GM13977 (cell line): ENCODE data around the gene FBLIM1.
"Not testable (repeated sequence)": the region's sequence is repeated elsewhere in the genome, so short reads cannot be mapped to it uniquely, and the experiment has no call there.

Experiments
- DNase-seq: peaks from one replicate; pipeline ENCODE4 v3.0.0; 2012; ENCODE audit warnings: low spot score
- in situ Hi-C: fragments of 300-500 bp; cut with MboI; formaldehyde crosslinking; loops from one replicate; pipeline ENCODE4 v1.12.0; 2022; ENCODE audit warnings: low sequenced_read_pairs, low pct_unique_long_range_greater_than_20kb, mixed read lengths, inconsistent platforms; ENCODE audit not compliant: unreplicated experiment
- TF ChIP-seq, protein P1 (sequence below): IDR thresholded peaks from 2 replicates; pipeline ENCODE4 v1.5.1; 2012; ENCODE audit warnings: mild to moderate bottlenecking, control low read depth; ENCODE audit not compliant: insufficient read depth; ENCODE audit errors: extremely low read depth, missing control alignments

FBLIM1 gene

DNA sequence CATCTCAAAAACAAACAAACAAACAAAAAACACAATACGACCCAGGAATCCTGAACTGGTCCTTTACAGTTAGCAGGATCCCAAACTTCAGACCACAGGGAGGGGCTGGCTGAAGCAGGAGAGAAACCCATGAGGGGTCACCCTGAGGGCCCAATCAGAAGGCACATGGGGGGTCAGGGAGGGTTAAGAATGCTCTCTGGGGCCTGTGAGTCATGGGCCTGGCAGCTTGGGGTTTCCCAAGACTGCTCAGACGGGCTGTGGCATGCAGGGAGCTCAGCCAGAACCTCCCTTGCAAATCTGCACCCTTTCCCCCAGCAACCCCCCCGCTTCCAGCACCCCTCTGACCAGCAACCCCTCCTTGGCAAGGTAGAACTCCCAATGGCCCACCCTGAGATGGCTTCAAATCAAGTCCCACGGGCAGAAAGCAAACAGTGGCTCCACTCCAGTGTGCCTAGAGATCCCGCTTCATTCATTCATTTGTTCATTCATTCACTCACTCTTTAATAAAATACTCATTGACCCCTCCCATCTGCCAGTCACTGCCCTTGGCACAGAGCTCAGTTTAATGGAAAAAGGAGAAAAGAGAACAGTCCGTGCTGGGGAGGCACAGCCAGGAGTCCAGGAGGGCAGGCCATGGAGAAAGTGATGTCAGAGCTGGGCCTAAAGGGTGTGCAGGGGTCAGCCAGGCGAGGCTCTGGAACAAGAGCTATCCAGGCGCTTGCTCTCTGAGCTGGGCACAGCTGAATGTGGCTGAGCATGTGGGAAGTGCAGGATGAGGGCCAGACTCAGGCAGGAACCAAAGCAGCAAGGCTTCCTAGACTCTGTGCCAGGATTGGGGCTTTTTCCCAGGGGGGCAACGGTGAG, 40.6 kb downstream of the FBLIM1 start:
- in situ Hi-C loops = loop anchor here (25.0 kb wide), 1 partner anchor 388 kb away; no protein-coding TSS in a partner anchor
- DNase-seq = peak; percentile 36
- TF ChIP-seq, protein P1, sequence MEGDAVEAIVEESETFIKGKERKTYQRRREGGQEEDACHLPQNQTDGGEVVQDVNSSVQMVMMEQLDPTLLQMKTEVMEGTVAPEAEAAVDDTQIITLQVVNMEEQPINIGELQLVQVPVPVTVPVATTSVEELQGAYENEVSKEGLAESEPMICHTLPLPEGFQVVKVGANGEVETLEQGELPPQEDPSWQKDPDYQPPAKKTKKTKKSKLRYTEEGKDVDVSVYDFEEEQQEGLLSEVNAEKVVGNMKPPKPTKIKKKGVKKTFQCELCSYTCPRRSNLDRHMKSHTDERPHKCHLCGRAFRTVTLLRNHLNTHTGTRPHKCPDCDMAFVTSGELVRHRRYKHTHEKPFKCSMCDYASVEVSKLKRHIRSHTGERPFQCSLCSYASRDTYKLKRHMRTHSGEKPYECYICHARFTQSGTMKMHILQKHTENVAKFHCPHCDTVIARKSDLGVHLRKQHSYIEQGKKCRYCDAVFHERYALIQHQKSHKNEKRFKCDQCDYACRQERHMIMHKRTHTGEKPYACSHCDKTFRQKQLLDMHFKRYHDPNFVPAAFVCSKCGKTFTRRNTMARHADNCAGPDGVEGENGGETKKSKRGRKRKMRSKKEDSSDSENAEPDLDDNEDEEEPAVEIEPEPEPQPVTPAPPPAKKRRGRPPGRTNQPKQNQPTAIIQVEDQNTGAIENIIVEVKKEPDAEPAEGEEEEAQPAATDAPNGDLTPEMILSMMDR = no peak

DNA sequence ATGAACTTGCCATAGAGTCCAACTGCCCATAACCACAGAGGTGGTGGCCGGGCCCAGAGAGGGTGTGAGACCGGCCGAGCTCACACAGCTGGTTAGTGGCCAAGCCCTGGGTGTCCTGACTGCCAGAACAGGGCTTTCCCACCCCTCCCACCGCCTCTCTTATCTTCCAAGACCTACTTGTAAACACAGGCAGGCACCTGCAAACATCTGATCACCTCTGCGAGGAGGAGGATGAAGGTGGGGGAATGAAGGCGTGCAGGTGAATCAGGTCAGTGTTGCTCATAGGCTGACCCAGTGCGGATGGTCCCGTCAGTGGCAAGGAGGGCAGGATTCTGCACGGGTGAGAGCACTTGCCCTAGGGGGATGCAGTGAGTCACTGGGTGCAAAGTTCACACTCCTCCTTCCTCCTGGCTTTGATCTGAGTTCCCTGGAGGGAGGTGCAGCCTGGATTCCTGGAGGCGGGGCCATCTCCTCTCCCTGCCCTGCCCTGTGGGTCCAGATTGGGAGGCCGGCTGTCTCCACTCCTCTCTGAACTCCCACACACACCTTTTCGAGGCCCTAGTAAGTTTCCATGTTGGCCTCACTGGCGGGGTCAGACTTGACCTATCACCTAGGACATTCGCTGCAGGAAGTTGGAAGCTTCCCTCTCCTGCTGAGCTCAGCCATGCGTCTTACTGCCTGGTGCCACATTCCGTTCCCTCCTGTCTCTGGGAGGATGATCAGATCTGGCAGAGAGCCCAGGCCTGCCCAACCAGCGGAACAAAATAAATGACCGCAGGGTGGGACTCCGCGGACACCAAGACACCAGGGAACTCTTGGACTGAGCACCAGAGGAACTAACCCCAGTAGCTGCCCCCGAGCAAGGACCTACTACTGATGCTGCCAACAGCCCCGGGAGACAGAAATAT, 41.6 kb downstream of the FBLIM1 start:
- DNase-seq = no peak
- in situ Hi-C loops = loop anchor here (25.0 kb wide), 1 partner anchor 387 kb away; no protein-coding TSS in a partner anchor
- TF ChIP-seq, protein P1 = no peak

DNA sequence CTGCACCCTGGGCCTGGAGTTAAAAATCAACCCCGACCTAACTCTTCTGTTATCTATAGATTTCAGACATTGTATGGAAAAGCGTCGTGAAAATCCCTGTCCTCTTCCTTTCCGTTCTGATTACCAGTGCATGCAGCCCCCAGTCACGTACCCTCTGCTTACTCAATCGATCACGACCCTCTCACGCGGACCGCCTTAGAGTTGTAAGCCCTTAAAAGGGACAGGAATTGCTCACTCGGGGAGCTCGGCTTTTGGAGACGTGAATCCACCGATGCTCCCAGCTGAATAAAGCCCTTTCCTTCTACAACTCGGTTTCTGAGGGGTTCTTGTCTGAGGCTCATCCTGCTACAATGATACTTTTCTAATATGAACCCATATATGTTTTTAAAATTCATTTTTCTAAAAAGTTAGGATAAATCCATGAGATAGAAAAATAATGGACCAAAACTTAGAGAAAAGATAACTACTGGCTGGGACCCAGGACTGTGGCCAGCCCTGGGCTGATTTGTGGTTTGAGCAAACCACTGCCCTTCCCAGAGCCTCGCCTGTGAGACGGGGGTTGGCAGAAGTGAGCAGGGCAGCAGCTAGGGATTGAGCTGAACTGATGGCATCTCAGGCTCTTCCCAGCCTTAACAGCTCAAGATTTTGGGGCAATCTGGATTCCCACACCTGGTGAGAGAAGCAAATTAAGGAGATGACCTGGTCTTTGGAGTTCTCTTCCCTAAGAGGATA, 43.8 kb downstream of the FBLIM1 start:
- no peak for DNase-seq
- in situ Hi-C loops = no loop called here
- TF ChIP-seq, protein P1 = no peak

DNA sequence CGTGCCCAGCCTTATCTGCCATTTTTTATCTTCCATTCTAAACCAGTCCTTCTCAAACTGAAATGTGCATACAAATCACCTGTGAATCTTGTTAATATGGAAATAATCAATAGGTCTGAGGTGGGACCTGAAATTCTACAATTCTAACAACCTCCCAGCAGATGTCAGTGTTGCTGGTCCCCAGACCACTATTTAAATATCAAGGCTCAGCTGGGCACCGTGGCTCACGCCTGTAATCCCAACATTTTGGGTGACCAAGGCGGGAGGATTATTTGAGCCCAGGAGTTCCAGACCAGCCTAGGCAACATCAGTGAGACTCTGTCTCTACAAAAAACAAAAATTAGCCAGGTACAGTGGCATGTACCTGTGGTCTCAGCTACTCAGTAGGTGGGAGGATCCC, 44.8 kb downstream of the FBLIM1 start:
- TF ChIP-seq, protein P1 = peak; percentile 50
- in situ Hi-C loops = no loop called here
- DNase-seq = peak; percentile 55

DNA sequence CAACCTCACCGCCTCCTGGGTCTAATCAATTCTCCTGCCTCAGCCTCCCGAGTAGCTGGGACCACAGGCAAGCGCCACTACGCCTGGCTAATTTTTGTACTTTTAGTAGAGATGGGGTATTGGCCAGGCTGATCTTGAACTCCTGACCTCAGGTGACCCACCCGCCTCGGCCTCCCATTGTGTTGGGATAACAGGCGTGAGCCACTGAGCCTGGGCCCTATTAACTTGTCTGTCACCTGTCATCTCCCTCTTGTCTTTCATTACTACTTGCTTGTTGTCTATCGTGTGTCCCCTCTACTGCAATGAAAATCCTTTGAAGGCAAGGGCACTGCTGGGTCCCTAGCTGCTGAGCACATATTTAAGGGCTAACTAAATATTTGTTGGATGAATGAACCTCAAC, 45.5 kb downstream of the FBLIM1 start:
- TF ChIP-seq, protein P1 = no peak
- no peak for DNase-seq
- in situ Hi-C loops = no loop called here

DNA sequence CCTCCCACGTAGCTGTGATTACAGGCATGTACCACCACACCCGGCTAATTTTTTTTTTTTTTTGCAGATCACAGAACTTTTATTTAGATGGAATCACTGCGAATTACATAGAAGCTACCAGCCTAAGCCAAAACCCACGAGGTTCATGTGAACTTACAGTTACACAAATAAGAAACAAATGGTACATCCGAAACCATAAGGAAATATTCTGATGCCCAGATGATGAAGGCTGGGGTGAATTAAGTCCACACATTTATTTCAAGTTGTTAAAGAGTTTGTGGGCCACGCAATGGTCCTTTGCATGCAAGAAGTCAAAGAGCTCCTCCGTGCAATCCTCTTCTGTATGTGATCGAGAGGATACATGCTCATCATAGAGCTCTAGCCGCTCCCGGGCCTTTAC, 48.5 kb downstream of the FBLIM1 start:
- in situ Hi-C loops = no loop called here
- DNase-seq = no peak
- TF ChIP-seq, protein P1 = no peak

DNA sequence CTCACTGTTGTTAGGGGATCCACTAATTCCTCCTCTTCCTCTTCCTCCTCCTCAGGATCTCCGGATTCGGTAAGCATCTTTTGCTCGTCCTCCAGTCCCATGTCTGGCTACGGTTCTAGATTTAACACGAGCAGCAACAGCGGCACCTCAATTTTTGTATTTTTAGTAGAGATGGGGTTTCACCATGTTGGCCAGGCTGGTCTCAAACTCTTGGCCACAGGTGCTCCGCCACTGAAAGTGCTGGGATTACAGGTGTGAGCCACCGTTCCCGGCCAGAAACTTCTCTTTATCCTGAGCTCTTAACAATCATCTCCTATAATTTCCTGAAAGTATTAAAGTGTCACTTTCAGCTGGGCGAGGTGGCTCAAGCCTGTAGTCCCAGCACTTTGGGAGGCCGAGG, 49.0 kb downstream of the FBLIM1 start, which contains the start of gene UQCRHL:
TSS of gene UQCRHL (minus strand) at position 101 of the 400 bp plus-strand sequence. CDS start at position 101, 0 bp downstream.
- DNase-seq, in situ Hi-C loops: not testable (repeated sequence)
